Umbilical cord (tissue), 2 donors: ENCODE results near the gene AACS. TPM values are rescaled to one million over a fixed set of nuclear protein-coding genes. Genes with fewer than 3 reads are reported as not detected.
"Not testable (repeated sequence)": the region's sequence is repeated elsewhere in the genome, so short reads cannot be mapped to it uniquely, and the experiment has no call there.

Experiments
- DNase-seq: peaks from one replicate; pipeline ENCODE4 v3.0.0-alpha.2; 2015; ENCODE audit warnings: low spot score
- total RNA-seq: library from RNA; depleted of rRNA; stranded (reverse); fragments of >200 nt; gene quantifications from one replicate; pipeline ENCODE4 v1.2.3, GENCODE V29; 2014; ENCODE audit warnings: low replicate concordance; ENCODE audit not compliant: insufficient read depth

The AACS gene
- total RNA-seq, 1 donor from 2014 or later = 19.7 TPM

DNA sequence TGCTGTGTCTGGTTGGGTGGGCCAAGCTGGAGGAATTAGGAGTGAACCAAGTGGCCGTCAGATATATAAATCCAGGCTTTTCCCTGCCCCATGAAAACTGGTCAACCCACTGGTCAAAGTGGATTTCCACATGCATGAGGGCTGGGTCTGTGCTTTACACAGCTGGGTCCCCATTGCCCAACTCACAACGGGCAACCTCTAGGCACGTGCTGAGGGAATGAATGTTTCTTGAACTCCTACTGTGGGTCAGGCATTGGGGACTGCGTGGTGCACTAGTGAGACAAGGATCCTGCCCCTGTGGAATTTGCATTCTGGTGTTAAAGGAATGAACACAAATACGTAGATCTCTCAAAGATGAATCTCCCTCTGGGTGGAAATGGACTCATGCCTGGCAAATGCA, 7.5 kb upstream of the AACS start:
- no peak for DNase-seq

DNA sequence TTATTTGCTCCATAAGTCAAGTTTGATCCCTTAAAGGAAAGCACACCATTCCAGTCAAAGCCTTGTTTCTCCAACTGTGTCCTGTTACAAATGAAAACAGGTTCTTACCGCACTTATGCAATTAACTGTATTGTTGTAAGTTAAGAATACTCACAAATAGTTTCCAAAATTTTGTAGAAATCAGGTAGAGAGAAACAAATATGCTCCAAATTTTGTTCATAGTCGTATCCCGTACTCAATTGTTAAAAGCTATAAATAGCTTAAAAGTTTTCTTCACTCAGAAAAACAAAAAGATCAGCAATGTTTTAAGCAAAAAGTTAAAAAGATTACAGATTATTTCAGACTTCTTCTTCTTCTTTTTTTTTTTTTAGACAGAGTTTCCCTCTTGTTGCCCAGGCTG, 4.0 kb upstream of the AACS start:
- DNase-seq = no peak

DNA sequence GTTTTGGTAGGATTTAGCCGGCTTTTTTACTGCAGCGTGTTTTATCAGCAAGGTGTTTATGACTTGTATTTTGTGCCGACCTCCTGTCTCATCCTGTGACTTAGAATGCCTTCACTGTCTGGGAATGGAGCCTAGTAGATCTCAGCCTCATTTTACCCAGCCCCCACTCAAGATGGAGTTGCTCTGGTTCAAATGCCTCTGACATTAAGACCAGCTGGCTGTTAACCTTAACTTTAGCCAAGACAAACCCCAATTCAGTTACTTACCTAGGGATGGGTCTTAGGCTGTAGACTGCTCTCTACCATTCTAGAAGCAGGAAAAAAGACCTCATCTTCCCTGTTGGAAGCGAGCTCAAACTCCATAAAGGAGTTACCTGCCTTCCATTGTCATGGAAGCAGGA, 1.7 kb upstream of the AACS start:
- DNase-seq = not testable (repeated sequence)

DNA sequence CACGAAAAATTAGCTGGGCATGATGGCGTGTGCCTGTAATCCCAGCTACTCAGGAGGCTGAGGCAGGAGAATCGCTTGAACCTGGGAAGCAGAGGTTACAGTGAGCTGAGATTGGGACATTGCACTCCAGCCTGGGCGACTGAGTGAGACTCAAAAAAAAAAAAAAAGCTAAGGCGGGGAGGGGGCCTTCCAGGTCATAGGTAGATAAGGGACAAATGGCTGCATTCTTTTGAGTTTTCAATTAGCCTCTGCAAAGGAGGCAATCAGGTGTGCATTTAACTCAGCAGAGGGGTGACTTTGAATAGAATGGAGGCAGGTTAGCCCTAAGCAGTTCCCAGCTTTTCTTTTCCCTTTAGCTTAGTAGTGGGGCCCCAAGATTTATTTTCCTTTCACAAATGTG, 743 bp upstream of the AACS start:
- no peak for DNase-seq

DNA sequence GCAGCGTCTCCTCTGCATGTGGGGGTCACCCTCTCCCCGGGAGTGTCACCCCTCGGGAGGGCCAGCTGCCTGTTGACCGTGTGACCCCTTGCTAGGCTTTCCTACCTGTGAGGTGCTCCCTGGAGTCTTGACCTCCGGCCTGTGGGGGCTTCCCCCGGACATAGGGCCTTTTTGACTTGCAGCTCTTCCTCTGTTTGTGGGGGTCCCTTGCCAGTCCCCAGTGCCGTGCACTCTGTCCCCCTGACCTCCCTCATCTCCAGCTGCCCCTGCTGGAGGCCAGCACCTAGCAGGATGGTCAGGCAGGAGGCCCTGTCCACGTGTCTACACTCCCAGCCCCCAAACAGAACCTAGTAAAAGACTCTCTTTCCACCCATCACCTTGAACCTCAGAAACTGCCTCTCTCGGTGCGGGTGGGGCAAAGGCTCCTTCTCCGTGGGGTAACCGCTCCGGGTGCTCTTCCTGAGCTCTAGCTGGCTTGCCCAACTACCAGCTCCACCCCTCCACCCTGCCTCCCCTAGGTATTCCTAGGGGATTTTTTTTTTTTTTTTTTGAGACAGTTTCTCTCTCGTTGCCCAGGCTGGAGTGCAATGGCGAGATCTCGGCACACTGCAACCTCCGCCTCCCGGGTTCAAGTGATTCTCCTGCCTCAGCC, 810 bp downstream of the AACS start:
- DNase-seq = no peak

DNA sequence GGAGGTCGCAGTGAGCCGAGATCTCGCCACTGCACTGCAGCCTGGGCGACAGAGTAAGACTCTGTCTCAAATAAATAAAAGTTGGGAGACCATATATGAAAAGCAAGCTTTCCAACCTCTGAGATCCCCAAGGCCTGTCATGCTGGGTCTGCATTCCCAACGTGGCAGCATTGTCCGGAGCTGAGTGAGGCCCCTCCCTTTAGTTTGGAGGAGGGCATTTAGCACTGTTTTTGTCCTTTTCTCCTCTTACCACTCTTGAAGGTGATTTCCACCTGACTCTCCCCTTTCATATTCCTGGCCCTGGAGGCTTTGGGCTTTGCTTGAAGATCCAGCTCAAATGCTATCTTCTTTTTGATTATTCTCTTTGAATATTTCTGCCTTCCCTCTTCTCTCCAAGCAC, 3.2 kb downstream of the AACS start:
- no peak for DNase-seq

DNA sequence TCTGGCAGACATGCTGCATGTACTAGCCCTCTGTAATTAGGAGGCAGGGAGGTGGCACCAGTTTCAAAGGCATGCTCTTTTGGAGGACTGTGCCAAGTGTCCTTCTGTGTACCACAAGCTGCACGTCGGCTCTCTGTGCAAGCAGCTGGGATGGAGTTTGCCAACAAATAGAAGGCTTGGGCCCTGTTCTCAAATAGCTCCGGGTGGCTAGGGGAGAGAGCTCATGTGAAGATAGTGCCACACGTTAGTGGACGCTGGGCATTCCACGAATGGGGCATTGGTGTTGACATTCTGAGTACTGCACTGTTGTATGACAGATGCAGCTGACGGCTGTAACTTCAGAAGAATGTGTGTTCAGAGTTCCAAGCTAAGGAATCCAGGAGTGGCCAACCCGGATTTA, 4.4 kb downstream of the AACS start:
- no peak for DNase-seq

DNA sequence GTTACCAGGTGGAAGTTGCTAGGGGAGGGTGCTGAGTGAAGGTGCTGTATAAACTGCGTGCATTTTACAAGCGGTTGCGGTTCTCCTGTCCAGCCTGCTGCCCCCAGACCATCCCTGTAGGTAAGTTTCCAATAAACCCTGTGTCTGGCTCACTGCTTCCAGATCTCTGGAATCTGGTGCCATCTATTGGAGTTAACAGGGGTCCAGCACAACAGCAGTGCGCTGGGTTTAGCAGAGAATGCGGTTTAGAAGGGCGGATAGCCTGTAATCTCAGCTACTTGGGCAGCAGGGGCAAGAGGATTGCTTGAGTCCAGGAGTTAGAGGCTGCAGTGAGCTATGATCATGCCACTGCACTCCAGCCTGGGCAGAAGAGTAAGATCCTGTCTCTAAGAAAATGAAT, 4.9 kb downstream of the AACS start:
- peak; percentile 19 for DNase-seq

DNA sequence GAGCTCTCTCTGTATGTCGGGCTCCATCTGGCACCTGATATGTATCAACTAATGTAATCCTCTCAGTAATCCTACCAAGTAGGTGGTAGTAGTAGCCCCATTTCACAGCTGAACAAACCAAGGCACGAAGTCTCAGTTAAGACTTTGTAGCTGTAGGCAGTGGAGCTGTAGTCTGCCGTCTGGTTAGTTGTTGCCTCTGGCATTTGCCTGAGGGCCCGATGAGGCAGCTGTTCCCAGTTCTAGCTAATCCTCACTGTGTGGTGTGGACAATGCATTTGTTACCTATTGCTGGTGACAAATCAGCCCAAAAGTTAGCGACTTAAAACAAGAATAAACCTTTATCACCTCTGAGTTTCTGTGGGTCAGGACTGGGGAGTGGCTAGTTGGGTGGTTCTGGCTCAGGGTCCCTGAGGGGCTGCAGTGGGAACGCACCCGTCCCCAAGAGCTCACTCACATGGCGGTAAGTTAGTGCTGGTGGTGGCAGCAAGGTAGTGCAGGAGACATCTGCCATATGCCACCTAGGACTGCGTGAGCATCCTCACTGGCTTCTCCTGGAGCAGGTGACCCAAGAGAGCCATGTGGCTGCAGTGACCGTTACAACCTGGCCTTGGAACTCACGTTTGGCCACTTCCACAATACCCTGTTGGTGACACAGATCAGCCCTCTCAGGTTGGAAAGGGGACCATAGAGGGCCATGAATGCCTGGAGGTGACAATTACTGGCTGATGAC, 5.6 kb downstream of the AACS start:
- DNase-seq = no peak

DNA sequence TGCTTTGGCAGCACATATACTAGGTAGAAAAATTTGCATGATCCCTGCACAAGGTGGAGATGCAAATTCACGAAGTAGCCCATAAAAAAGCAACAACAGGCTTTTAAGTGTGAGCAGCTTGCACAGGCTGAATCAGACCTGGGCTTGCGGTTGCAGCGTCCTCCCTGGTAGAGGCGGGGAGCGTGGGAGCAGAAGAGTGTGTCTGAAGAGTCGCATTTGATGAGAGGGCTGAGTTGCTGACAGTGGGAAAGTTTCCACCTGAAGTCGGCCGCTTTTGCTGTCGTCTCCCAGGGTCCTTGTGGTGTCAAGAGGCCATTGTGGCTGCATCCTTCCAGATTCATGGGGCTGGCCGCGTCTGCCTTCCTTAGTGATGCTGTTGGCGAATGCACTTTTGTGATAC, 6.2 kb downstream of the AACS start:
- no peak for DNase-seq

DNA sequence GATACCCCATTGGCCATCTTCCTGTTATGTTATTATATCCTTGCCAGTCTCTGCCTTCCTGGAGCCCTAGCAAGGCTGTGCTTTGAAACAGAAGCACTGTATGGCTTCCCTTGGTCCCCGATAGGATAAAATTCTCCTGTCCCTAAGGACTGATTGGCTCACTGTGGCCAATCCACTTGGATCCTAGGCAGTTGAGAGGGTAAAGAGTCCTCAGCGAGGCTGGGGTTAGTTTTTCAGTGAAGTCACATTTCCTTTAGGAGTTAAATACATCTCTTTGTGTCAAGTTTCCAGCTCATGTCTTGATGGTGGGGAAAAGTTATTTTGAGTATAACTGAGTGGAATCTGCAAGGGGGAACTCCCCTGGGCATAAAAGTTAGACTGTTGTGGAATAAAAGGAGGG, 7.3 kb downstream of the AACS start:
- DNase-seq = no peak

DNA sequence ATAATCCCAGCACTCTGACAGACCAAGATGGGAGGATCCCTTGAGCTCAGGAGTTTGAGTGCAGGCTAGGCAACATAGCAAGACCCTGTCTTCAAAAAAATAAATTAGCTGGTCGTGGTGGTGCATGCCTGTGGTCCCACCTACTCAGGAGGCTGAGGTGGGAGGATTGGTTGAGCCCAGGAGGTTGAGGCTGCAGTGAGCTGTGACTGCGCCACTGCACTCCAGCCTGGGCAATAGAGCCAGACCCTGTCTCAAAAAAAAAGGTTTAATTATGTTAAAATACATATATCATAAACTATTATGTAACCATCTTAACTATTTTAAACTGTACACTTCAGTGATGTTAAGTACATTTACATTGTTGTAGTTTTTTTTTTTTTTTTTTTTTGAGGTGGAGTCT, 9.1 kb downstream of the AACS start:
- DNase-seq = not testable (repeated sequence)

DNA sequence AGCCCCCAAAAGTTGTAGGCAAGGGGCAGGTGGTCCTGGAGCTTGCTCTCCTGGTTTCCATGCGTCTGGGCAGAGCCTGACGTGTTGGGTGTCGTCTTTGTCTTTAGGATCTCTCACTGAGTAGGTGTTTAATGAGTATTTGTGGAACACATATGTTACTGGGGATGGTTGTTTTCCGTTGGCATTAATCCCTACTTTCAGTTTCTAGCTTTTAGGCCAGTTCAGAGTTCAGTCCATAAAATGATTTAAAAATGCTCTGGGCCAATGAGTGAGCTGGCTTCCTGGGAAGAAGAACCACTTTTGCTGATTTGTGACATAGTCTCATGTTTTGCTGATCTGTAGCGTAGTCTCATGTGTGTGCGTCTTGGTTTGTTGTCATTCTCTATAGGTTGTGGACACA, 10.9 kb downstream of the AACS start:
- no peak for DNase-seq

DNA sequence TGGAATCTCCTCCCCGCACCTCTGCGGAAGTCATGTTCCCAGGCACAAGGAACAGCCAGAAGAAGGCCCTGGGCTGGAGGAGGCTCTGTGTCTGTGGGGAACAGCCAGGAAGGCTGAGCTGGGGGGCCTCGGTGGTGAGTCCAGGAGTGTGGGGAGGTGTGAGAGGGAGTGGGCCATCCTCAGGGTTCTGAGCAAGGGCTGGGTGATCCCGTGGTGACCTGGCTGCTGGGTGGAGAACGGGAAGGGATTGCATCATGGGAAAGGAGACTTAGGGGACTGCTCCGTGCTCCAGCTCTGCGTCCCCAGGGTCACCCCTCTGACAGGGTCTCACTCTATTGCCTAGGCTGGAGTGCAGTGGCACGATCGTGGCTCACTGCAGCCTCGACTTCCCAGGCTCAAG, 13.8 kb downstream of the AACS start:
- DNase-seq = no peak

DNA sequence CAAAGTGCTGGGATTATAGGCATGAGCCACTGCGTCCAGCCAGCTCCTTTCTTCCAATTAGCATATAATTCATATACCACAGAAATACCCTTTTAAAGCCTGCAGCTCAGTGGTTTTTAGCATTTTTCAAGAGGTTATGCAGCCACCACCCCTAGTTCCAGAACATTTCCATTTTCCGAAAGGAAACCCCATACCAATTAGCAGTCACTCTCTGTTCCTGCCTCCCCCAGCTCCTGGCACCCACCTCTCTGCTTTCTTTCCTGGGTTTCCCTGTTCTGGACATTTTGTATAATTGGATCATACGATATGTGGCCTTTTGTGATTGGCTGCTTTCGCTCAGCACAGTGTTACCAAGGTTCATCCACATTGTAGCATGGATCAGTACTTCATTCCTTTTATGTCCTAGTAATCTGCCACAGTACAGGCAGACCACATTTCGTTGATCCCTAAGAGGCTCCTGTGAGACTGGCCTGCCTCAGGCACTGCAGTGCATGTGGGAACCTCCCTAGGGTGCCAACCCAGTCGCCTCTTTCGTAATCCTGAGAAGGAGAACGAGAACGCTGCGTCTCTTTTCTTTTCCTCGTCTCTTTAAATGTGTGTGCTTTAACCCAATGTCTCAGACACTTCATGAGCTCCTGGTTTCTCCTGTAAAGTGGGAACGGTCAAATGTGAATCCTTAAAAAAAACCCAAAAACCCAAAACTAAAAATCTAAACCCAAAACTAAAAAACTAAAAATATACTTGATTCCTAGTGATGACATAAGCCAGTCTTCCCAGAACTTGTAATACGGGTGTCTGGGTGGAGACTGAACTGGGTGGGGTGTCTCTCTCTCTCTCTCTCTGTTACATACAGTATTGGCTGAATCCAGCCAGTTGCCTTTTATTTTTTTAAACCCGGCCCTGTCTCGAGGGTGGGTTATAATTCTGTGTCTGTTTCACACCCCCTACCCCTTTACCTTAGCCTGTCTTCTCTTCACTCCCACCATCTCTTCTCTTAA, 14.7 kb downstream of the AACS start:
- peak; percentile 89 for DNase-seq

DNA sequence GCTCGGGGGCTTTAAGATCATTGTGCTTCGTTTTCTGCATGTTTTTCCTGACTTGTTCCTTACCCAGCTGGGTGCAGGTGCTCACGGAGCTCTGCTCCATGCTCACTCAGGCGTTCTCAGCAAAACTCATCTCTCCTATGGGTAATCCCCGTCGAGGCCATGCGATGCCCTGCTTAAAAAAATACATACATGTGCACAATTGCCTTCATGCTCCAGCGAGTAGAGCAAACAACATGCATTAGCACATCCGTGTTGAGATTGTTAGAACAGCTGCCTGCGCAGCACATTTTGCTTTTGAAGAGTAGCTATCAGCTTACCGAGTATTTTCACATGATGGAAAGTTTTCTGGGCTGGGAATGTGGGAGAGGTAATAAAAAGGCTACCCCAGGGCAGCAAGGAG, 16.2 kb downstream of the AACS start:
- DNase-seq = no peak

DNA sequence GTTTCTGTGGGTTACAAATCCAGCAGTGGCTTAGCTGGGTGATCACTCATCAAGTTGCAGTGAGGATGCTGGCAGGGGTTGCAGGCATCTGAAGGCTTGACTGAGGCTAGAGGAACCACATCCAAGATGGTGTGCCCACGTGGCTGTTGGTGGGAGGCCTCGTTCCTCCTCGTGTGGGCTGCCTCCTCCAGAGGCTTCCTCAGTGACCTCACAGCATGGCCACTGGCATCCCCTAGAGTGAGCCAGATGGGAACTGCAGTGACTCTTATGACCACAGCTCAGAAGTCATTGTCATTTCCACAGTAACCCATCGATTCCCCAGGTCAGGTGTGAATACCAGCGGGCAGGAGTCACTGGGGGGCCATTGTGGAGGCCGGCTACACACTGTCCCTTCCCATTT, 17.8 kb downstream of the AACS start:
- no peak for DNase-seq

DNA sequence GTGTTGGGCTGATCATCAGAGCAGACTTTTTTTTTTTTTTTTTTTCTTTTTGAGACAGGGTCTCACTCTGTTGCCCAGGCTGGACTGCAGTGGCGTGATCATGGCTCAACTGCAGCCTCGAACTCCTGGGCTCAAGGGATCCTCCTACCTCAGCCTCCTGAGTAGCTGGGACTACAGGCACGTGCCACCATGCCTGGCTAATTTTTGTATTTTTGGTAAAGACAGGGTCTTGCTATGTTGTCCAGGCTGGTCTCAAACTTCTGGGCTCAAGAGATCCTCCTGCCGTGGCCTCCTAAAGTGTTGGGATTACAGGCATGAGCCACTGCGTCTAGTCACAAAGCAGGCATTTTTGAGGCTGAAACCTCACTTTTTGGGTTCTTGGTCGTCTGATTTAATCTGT, 23.0 kb downstream of the AACS start:
- not testable (repeated sequence) for DNase-seq

DNA sequence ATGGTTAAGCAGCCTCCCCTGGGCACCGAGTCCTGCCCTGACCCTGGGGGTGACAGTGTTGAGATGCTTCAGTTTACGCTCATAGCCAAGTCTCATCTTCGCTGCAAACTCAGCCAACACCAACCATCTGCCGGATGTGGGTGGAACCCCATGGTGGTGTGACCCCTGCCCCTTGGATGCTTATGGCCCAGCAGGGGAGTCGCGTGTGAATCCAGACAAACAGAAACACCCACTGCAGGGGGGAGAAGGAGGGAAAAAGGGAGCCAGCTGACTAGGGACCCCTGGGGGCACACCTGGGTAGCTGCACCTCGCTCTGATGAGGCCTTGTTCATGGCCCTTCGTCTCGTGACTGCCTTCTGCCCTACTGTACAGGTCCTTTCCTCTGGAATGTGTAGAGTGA, 23.8 kb downstream of the AACS start:
- no peak for DNase-seq

DNA sequence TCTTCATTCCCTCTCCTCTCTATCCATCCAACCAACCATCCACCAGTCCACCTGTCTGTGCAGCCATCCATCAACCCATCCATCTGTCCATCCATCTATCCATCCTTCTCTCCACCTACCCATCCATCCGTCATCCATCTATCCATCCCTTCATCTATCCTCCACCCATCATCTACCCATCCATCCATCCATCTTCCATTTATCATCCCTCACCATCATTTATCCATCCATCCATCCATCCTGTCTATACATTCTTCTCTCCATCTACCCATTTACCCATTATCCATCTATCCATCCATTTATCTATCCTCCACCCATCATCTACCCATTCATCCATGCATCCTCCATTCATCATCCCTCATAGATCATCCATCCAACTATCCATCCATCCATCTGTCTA, 24.4 kb downstream of the AACS start:
- no peak for DNase-seq

DNA sequence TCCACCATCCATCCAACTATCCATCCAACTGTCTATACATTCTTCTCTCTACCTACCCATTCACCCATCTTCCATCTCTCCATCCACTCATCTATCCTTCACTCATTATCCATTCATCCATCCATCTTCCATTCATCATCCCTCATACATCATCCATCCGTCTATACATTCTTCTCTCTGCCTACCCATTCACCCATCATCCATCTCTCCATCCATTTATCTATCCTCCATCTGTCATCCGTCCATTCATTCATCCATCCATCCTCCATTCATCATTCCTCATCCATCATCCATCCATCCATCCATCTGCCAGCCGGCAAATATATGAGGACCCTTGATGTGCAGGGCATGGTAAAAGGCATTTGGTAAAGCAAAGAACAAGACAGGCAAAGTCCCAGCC, 25.2 kb downstream of the AACS start:
- DNase-seq = no peak

DNA sequence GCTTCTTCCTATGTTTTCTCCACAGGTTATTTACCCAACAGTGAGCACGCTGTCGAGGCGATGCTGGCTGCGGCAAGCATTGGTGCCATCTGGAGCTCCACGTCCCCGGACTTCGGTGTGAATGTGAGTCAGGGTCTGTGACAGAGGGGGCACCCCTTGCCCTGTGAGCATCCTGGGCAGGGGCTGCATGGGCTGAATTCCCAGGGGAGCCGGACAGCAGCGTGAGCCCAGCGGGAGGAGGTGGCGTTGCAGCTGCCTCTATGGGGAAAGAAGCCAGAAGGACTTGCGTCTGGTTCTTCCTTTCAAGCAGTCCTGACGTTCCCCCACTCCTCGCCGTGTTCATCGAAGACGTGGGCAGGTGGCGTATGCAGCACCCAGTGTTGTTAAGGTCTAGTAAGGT, 26.2 kb downstream of the AACS start:
- no peak for DNase-seq
